GM13977 (cell line): ENCODE measurements around the gene LRMDA.

ENCODE experiments used
- DNase-seq: peaks from one replicate; pipeline ENCODE4 v3.0.0; 2012; ENCODE audit warnings: low spot score
- in situ Hi-C: fragments of 300-500 bp; cut with MboI; formaldehyde crosslinking; loops from one replicate; pipeline ENCODE4 v1.12.0; 2022; ENCODE audit warnings: low sequenced_read_pairs, low pct_unique_long_range_greater_than_20kb, mixed read lengths, inconsistent platforms; ENCODE audit not compliant: unreplicated experiment
- TF ChIP-seq, protein P1 (sequence below): IDR thresholded peaks from 2 replicates; pipeline ENCODE4 v1.5.1; 2012; ENCODE audit warnings: mild to moderate bottlenecking, control low read depth; ENCODE audit not compliant: insufficient read depth; ENCODE audit errors: extremely low read depth, missing control alignments

LRMDA gene

DNA sequence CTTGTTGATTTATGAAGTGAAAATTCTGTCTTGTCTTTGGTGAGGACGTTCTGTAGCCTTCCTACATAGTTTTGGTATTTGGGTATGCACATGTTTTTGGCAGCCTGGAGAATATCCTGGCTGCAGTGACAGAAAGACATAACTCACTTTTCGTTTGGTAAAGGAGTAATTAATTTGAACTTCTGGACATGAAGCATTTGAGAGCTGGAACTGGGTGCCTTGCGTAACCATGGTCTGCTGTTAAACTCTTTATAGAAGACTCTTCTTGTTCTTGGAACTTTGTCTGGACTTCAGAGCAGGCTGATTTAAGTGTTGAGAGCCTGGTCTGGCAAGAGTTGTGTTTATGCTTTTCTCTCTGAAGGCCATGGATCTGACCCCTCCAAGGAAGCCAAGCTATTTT is 231.3 kb downstream of the LRMDA start:
- DNase-seq: no peak
- in situ Hi-C loops: no loop called here
- TF ChIP-seq, protein P1, sequence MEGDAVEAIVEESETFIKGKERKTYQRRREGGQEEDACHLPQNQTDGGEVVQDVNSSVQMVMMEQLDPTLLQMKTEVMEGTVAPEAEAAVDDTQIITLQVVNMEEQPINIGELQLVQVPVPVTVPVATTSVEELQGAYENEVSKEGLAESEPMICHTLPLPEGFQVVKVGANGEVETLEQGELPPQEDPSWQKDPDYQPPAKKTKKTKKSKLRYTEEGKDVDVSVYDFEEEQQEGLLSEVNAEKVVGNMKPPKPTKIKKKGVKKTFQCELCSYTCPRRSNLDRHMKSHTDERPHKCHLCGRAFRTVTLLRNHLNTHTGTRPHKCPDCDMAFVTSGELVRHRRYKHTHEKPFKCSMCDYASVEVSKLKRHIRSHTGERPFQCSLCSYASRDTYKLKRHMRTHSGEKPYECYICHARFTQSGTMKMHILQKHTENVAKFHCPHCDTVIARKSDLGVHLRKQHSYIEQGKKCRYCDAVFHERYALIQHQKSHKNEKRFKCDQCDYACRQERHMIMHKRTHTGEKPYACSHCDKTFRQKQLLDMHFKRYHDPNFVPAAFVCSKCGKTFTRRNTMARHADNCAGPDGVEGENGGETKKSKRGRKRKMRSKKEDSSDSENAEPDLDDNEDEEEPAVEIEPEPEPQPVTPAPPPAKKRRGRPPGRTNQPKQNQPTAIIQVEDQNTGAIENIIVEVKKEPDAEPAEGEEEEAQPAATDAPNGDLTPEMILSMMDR: no peak

DNA sequence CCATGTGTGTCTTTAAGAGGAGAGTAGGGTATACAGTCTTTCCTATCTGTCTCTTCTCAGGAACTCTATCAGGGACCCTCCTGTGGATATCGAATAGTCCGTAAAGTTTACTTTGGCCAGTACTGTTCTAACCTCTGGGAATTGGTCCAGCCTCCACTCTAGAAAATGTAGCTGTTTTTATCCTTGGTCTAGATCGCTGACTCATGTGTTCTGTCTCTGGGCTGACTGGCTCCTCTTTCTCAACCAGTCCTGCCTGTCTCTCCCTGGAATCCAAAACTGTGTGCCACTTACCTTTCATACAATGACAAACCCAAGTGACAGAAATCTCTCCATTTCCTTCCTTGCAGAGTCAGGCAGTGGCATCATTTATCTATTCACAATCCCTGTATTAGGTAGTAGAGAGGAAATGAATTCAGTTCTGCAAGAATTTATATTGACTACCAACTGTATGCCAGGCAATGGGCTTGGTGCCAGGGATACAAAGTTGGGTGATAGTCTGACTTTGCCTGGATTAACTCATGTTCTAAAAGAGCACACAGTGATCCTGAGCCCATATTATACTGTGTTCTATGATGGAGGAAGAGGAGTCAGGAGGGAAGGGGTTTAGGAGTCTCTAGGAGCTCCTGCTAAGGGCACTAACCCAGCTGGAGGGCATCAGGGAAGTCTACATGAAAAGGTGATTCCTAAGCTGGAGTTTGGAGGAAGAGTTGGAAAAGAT is 232.7 kb downstream of the LRMDA start:
- in situ Hi-C loops: no loop called here
- TF ChIP-seq, protein P1: no peak
- no peak for DNase-seq

DNA sequence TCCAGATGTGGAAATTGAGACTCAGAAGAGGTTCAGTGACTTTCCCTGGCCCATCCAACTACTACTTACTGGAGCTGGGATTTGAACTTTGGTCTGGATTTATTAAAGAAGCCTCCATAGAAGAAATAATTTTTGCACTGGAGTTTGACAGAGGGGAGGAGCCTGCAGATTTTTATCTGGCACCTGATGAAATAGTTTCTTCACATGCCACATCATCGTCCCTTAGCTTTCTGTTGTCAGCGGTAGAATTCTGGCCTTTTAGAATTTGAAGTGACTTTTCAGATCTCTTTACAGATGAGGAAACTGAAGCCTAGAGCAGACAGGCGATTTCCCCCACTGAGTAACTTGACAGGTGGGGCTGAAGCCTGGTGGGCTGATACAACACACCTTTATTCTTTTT is 233.5 kb downstream of the LRMDA start:
- TF ChIP-seq, protein P1: no peak
- in situ Hi-C loops: no loop called here
- no peak for DNase-seq

DNA sequence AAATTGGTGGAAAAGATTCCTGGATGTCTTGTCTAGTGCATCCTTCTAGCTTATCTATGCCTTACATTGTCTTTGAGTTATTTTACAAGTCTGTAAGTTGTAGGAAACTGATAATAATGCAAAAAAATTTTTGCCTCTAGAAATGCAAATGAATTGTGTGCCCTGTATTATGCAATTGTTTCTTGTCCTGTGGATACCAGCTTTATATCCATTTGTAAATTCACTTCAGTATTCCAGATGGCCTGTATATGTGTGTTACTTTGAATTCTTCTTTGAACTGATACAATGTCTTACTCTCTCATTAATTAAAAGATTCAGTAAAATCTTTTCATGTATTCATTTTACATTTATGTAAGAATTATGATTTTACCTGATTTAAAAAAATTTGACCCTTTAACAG is 234.3 kb downstream of the LRMDA start:
- in situ Hi-C loops: no loop called here
- no peak for DNase-seq
- TF ChIP-seq, protein P1: no peak

DNA sequence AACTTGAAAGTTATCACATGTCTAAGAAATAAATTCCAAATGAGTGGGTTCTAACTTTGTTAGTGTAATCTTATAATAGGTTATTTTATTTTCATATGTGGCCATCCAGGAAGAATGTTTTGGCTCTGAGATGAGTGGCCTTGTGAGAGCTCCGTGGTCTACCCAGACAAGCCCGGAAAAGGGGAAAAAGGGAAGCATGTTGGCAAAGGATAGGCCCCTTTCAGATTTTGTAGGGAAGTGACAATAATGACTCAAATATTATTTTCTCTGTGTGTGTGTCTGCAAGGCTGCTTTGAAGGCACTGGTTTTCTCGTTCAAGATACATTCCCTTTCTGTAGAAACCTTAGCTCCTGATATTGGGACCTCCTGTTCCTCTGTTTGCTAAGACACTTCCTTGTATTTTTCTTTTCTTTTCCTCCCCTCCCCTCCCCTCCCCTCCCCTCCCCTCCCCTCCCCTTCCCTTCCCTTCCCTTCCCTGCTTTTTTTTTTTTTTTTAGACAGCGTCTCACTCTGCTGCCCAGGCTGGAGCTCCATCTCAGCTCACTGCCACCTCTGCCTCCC is 240.8 kb downstream of the LRMDA start:
- DNase-seq: no peak

DNA sequence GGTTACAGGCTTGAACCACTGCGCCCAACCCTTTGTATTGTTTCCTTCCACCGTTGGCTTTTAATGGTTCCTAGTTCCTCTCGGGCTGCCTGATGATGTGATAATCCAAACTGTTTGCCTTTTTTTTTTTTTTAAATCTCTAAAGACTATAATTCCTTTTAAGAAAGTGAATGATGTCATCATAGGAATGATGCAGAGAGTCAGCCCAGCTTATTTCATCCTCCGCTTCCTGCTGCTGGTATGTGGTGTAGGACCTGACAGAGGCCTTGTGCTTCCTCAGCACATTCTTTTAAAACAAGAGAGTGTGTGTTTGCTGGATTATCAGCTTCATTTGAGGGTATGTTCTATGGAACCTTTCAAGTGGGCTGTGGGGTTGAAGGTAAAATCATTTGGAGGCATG is 241.4 kb downstream of the LRMDA start:
- in situ Hi-C loops: no loop called here
- DNase-seq: no peak
- TF ChIP-seq, protein P1: no peak

More for the DNA sequence above, 240.8 kb downstream of the LRMDA start:
- in situ Hi-C loops: no loop called here
- TF ChIP-seq, protein P1: no peak
